Sigmoid colon (tissue), 4 donors: ENCODE data around the gene PEX14.

ENCODE experiments used
- EP300 ChIP-seq, 4 donors: sonication (generic); formaldehyde crosslinking; IDR thresholded peaks; one replicate each; pipeline ENCODE4 v1.6.1; 2017; ENCODE audit warnings: antibody characterized with exemption in 4 of 4
- POLR2AphosphoS5 ChIP-seq, 4 donors: sonication (generic); formaldehyde crosslinking; IDR thresholded peaks; one replicate each; pipeline ENCODE4 v1.6.1; 2017; ENCODE audit warnings: antibody characterized with exemption in 4 of 4
- TF ChIP-seq, protein P1 (sequence below), 4 experiments: fragments of 450-650 bp in 3 of 4; fragments of 200-600 bp in 1 of 4; IDR thresholded peaks; one replicate each; pipeline ENCODE4 v1.5.1; 2016 to 2019; ENCODE audit warnings: antibody characterized with exemption in 4 of 4, mild to moderate bottlenecking in 3 of 4, moderate library complexity in 2 of 4

DNA sequence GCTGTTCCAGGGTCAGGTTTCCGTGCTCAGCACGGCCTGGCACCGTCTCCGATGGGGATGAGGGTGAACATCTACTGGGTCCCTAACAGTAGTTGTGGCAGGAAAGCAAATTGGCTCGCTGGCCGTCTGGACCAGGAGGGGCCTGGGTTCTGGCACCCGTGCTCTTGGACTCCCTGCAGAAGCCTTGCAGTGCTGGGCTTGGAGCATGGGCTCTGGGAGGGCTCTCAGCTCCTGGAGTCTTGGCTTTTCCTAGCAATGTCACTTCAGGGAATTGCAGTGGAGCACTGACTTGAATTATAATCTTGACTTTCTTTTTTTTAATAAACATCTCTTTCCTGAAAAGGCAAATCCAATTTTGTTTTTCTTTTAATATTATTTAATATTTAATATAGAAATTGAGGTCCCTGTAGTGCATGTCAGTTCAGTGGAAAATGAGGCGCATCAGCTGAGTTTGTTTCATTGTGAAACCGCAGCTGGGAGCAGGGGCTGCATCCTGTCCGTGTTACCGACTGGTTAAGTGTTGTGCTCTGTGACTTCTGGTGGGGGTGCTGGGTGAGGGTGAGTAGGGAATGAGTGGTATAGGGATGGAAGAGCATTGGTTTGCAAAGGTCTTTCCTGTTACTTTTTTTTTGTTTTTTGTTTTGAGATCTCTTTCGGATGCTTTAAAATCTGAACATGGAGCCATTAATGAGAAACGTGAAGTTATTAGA, 64.1 kb downstream of the PEX14 start:
- TF ChIP-seq, protein P1, sequence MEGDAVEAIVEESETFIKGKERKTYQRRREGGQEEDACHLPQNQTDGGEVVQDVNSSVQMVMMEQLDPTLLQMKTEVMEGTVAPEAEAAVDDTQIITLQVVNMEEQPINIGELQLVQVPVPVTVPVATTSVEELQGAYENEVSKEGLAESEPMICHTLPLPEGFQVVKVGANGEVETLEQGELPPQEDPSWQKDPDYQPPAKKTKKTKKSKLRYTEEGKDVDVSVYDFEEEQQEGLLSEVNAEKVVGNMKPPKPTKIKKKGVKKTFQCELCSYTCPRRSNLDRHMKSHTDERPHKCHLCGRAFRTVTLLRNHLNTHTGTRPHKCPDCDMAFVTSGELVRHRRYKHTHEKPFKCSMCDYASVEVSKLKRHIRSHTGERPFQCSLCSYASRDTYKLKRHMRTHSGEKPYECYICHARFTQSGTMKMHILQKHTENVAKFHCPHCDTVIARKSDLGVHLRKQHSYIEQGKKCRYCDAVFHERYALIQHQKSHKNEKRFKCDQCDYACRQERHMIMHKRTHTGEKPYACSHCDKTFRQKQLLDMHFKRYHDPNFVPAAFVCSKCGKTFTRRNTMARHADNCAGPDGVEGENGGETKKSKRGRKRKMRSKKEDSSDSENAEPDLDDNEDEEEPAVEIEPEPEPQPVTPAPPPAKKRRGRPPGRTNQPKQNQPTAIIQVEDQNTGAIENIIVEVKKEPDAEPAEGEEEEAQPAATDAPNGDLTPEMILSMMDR (IDR thresholded peaks at IDR 0.05): no peak
- TF ChIP-seq POLR2AphosphoS5 (IDR thresholded peaks at IDR 0.05) (no peak), EP300 (IDR thresholded peaks at IDR 0.05) (no peak)
